ENCODE measurements around the gene ATAT1. TPM values are rescaled to one million over a fixed set of nuclear protein-coding genes. Genes with fewer than 3 reads are reported as not detected.

Gene ATAT1
- 10 to 100 TPM; 11.5 to 15.9 TPM for total RNA-seq

- intact Hi-C loops (cut with DNase I), result loop anchor here (2.0 kb wide), 1 partner anchor 46 kb away; the partner anchor contains the start of gene DHX16
- peaks cover 21% of the 10 kb centered on the region for H3K36me3 ChIP-seq
Observed at GRCh38 chr6:30626484-30627366, at the start of gene ATAT1. TSS of gene ATAT1 (plus strand) at chr6:30626874.

GRCh38 chr6:30578051-30578450 is 48.6 kb upstream of the ATAT1 start:
- H3K9me3 ChIP-seq, result no peaks in the 10 kb centered on the region
- DNase-seq, result no peak
- no peak overlapping the region for H3K27ac ChIP-seq
- TF ChIP-seq CTCF (IDR thresholded peaks at IDR 0.05), result no peak
- H3K4me3 ChIP-seq, result no peak overlapping the region
- peaks cover 2% of the 10 kb centered on the region for H3K4me1 ChIP-seq
- intact Hi-C loops (cut with DNase I), result no loop called here
- H3K36me3 ChIP-seq, result peaks cover 13% of the 10 kb centered on the region
- H3K27me3 ChIP-seq, result no peaks in the 10 kb centered on the region
- no peak overlapping the region for H3K9ac ChIP-seq (ENCODE audit: low read depth in 2 of 2, low read length in 2 of 2)

More at GRCh38 chr6:30626484-30627366, at the start of gene ATAT1:
- Histone ChIP-seq H3K4me1 (peaks cover 9% of the 10 kb centered on the region), H3K9ac (ENCODE audit: low read depth in 2 of 2, low read length in 2 of 2) (peak within 1 kb of the TSS; percentile 84 to 89), H3K27me3 (no peaks in the 10 kb centered on the region), H3K27ac (peak within 1 kb of the TSS; percentile 80), H3K9me3 (no peaks in the 10 kb centered on the region), H3K4me3 (peak within 1 kb of the TSS; percentile 58)
- TF ChIP-seq CTCF (IDR thresholded peaks at IDR 0.05), result no peak
- peak; percentile 96 for DNase-seq

DNA sequence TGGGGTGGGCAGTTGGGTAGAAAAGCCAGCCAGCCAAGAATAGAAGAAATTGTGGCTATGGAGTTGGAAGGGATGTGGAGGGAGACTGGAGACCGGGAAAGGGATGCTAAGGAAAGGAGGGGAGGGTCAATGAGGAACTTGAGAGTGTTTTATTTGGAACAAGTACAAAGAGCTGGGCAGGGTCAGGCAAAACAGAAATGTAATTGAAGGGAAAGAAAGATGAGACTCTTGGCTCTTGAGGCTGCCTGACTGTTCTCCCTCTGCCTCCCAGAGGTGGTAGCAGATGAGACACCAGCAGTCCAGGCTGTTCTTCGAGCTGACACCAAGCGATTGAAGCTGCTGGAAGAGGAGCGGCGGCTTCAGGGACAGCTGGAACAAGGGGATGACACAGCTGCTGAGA is 42.8 kb upstream of the ATAT1 start:
- Histone ChIP-seq H3K4me3 (no peak overlapping the region), H3K27ac (no peak overlapping the region), H3K9me3 (no peaks in the 10 kb centered on the region), H3K27me3 (no peaks in the 10 kb centered on the region), H3K36me3 (peaks cover 5% of the 10 kb centered on the region), H3K9ac (ENCODE audit: low read depth in 2 of 2, low read length in 2 of 2) (no peak overlapping the region), H3K4me1 (no peaks in the 10 kb centered on the region)
- DNase-seq, result no peak
- no peak for TF ChIP-seq CTCF (IDR thresholded peaks at IDR 0.05)
- intact Hi-C loops (cut with DNase I), result no loop called here

DNA sequence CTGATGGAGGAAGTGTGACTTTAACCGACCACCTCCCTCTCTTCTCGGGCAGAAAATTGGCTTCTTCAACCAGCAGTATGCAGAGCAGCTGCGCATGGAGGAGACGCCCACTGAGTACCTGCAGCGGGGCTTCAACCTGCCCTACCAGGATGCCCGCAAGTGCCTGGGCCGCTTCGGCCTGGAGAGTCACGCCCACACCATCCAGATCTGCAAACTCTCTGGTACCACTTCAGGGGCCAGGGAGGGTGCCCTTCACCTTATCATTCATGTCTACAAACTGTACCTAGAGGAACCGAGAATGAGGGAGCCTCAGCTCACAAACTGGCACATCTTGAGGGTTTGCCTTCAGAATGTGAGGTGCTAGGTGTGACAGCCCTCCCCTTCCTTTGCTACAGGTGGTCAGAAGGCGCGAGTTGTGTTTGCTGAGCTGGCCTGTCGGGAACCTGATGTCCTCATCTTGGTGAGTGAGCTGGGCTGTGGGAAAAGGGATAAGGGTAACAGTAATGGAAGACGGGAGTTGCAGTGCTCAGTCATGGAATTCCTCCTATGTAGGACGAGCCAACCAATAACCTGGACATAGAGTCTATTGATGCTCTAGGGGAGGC is 36.8 kb upstream of the ATAT1 start:
- Histone ChIP-seq H3K27ac (no peak overlapping the region), H3K4me1 (no peaks in the 10 kb centered on the region), H3K4me3 (no peak overlapping the region), H3K36me3 (peaks cover 6% of the 10 kb centered on the region), H3K9ac (ENCODE audit: low read depth in 2 of 2, low read length in 2 of 2) (no peak overlapping the region), H3K27me3 (no peaks in the 10 kb centered on the region), H3K9me3 (no peaks in the 10 kb centered on the region)
- no peak for TF ChIP-seq CTCF (IDR thresholded peaks at IDR 0.05)
- DNase-seq, result no peak
- intact Hi-C loops (cut with DNase I), result no loop called here

- intact Hi-C loops (cut with DNase I), result no loop called here
- Histone ChIP-seq H3K36me3 (peaks cover 6% of the 10 kb centered on the region), H3K9ac (ENCODE audit: low read depth in 2 of 2, low read length in 2 of 2) (no peak overlapping the region), H3K9me3 (no peaks in the 10 kb centered on the region), H3K27me3 (no peaks in the 10 kb centered on the region), H3K4me3 (no peak overlapping the region), H3K27ac (no peak overlapping the region), H3K4me1 (no peaks in the 10 kb centered on the region)
- TF ChIP-seq CTCF (IDR thresholded peaks at IDR 0.05), result no peak
- DNase-seq, result no peak
Observed at GRCh38 chr6:30590509-30590908, 36.2 kb upstream of the ATAT1 start.
